PFSK-1 (cell line): Measurements from ENCODE around the gene TPBGL.

ENCODE experiments used
- FOXP2 ChIP-seq: optimal IDR thresholded peaks from 2 replicates; pipeline ENCODE3; 2011; ENCODE audit warnings: borderline replicate concordance, control low read depth, inconsistent platforms; ENCODE audit not compliant: insufficient read depth; ENCODE audit errors: extremely low read length, extremely low read depth
- POLR2AphosphoS5 ChIP-seq: IDR thresholded peaks from 2 replicates; pipeline ENCODE4 v1.6.1; 2012; ENCODE audit warnings: low read depth, mild to moderate bottlenecking, control low read depth, low read length, moderate library complexity
- SIN3A ChIP-seq: IDR thresholded peaks from 2 replicates; pipeline ENCODE4 v1.6.1; 2012; ENCODE audit warnings: mild to moderate bottlenecking, low read length, moderate library complexity, borderline replicate concordance; ENCODE audit not compliant: insufficient read depth
- TAF1 ChIP-seq: IDR thresholded peaks from 2 replicates; pipeline ENCODE4 v1.6.1; 2012; ENCODE audit warnings: low read length, control low read depth, borderline replicate concordance; ENCODE audit not compliant: insufficient read depth
- TF ChIP-seq, protein P1 (sequence below), 2 experiments: IDR thresholded peaks; 2 replicates each; pipeline versions ENCODE4 v1.6.1 to v1.8.0; 2011 to 2012; ENCODE audit warnings: low read depth in 2 of 2, low read length in 2 of 2, control low read depth in 1 of 2, inconsistent platforms in 1 of 2, mild to moderate bottlenecking in 1 of 2, moderate library complexity in 1 of 2; ENCODE audit not compliant: insufficient read depth in 1 of 2

The TPBGL gene

DNA sequence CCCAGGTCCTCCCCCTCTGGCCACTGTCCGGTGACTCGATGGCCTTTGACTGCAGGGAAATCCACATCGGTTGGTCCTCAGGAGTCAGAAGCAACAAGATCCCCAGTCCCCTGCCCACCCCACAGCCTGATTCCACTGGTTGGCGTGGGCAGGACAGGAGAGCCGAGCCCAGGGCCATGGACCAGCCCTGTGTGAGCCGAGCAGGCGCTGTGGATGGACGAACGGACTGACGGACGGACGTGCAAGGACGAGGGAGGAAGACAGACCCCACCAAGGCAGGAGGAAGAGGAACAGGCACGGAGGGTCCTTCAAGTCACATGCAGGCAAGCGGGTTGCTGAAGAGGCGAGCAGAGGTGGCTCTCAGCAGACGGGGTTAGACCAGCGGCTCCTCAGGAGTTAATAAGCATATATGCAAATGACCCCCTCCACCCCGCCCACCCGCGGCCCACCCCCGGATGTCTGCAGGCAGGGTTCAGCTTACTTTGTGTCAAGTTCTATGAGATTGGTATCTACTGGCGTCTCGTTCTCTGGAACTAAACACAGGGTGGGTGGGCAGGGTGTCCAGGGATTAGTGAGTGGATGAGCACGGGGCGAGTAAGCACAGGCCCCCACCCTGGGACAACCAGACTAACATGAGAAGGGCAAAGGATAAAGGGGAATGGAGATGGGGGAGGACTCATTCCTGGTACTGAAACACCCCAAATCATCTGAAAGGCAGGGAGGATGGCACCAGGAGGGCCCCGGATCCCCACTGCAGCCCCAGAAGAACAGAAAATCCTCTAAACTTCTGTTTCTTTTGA is 26.8 kb downstream of the TPBGL start:
- TF ChIP-seq POLR2AphosphoS5, result no peak
- no peak for TF ChIP-seq SIN3A
- TF ChIP-seq, protein P1, sequence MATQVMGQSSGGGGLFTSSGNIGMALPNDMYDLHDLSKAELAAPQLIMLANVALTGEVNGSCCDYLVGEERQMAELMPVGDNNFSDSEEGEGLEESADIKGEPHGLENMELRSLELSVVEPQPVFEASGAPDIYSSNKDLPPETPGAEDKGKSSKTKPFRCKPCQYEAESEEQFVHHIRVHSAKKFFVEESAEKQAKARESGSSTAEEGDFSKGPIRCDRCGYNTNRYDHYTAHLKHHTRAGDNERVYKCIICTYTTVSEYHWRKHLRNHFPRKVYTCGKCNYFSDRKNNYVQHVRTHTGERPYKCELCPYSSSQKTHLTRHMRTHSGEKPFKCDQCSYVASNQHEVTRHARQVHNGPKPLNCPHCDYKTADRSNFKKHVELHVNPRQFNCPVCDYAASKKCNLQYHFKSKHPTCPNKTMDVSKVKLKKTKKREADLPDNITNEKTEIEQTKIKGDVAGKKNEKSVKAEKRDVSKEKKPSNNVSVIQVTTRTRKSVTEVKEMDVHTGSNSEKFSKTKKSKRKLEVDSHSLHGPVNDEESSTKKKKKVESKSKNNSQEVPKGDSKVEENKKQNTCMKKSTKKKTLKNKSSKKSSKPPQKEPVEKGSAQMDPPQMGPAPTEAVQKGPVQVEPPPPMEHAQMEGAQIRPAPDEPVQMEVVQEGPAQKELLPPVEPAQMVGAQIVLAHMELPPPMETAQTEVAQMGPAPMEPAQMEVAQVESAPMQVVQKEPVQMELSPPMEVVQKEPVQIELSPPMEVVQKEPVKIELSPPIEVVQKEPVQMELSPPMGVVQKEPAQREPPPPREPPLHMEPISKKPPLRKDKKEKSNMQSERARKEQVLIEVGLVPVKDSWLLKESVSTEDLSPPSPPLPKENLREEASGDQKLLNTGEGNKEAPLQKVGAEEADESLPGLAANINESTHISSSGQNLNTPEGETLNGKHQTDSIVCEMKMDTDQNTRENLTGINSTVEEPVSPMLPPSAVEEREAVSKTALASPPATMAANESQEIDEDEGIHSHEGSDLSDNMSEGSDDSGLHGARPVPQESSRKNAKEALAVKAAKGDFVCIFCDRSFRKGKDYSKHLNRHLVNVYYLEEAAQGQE (IDR thresholded peaks at IDR 0.05; ENCODE audit: insufficient read depth in 1 of 2, low read depth in 2 of 2, low read length in 2 of 2), result no peak
- TF ChIP-seq FOXP2, result no peak
- TF ChIP-seq TAF1, result no peak

DNA sequence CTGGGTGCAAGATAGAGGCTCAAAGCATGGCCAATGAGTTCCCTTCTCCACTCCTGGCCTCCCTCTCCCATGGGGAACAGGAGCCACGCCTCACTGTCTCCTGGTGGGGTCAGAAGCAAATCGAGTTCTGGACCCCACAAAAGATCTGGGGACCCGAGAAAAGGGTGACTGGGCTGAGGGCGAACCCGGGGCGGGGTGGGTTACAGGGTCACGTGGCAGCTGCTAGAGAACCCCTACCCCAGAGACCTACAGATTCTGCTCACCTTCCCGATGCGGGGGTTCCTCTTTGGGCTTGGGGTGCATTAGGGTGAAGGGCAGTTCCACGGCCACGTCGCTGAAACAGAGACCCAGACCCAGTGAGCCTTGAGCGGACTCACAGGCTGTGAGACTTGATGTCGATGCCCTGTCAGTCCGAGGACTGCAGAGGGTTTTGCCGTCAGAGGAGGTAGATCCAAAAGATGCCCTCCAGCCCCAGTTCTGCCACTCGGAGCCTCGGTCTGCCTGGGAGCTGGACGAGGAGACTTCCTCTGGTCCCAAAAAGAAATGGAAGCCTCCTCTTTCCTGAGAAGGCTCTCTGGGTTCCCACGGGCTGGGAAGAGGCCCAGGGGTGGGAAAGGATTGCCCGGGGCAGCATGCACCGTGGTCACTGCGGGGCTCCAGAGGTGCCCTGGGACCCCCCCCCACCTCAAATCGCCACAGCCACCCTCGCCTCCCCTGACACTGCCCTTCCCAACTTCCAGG is 28.2 kb downstream of the TPBGL start:
- TF ChIP-seq SIN3A (no peak), POLR2AphosphoS5 (no peak), TAF1 (no peak), FOXP2 (no peak)
- TF ChIP-seq, protein P1 (IDR thresholded peaks at IDR 0.05; ENCODE audit: insufficient read depth in 1 of 2, low read depth in 2 of 2, low read length in 2 of 2), result no peak

DNA sequence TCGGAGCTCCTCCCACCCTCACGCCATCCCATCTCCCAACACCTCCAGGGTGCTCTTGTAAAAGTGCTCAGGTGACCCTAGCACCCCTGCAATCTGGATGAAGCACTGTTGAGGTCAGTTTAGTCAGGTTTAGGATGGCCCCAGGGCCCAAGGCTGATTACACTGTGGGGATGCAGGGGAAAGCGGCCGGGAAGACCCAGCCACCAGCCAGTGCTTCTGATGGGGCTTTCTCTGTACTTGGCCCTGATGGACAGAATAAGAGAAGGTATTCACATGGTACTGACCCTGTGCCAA is 28.7 kb downstream of the TPBGL start:
- no peak for TF ChIP-seq POLR2AphosphoS5
- TF ChIP-seq TAF1, result no peak
- no peak for TF ChIP-seq SIN3A
- no peak for TF ChIP-seq FOXP2
- TF ChIP-seq, protein P1 (IDR thresholded peaks at IDR 0.05; ENCODE audit: insufficient read depth in 1 of 2, low read depth in 2 of 2, low read length in 2 of 2), result no peak

DNA sequence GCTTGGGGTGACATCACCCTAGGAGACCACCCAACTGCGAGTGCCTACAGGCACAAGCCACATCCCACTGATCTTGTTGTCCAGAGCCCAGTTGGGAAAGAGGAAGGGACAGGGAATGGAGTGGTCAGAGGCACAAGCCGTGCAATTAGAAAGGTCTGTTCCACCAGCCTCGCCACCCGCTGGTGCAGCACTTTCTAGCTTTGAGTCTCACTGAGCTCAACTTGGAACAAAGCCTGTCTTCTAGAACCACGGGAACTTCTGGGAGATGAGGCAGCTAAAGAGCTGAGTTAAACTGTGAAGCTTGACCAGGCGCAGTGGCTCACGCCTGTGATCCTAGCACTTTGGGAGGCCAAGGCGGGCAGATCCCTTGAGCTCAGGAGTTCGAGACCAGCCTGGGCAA is 29.3 kb downstream of the TPBGL start:
- TF ChIP-seq, protein P1 (IDR thresholded peaks at IDR 0.05; ENCODE audit: insufficient read depth in 1 of 2, low read depth in 2 of 2, low read length in 2 of 2), result no peak
- TF ChIP-seq POLR2AphosphoS5 (no peak), TAF1 (no peak), SIN3A (no peak), FOXP2 (no peak)
